DND-41 (cell line): ENCODE measurements around the gene DSTYK.

Experiments used
- EZH2 ChIP-seq: IDR thresholded peaks from 3 replicates; pipeline ENCODE4 v1.6.1; 2012; ENCODE audit warnings: borderline replicate concordance, low read depth, mild to moderate bottlenecking, moderate library complexity, low read length, inconsistent platforms; ENCODE audit not compliant: severe bottlenecking
- TF ChIP-seq, protein P1 (sequence below): IDR thresholded peaks from 2 replicates; pipeline ENCODE4 v1.5.1; 2012; ENCODE audit warnings: borderline replicate concordance, low read length, moderate library complexity, mild to moderate bottlenecking; ENCODE audit not compliant: poor library complexity, severe bottlenecking; ENCODE audit errors: extremely low read depth

DNA sequence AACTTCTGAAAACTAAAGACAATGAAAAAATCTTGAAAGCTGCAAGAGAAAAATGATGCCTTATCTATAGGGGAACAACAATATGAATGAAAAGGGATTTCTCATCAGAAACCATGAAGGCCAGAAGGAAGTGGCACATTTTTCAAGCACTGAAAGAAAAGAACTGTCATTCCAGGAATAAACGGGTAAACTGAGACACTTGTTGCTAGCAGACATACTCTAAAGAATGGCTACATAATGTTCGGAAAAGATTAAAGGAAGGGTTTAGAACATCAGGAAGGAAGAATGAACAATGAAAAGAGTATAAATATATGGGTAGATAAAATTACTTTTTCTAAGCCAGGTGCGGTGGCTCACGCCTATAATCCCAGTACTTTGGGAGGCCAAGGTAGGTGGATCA lies 104.2 kb downstream of the DSTYK start:
- TF ChIP-seq, protein P1, sequence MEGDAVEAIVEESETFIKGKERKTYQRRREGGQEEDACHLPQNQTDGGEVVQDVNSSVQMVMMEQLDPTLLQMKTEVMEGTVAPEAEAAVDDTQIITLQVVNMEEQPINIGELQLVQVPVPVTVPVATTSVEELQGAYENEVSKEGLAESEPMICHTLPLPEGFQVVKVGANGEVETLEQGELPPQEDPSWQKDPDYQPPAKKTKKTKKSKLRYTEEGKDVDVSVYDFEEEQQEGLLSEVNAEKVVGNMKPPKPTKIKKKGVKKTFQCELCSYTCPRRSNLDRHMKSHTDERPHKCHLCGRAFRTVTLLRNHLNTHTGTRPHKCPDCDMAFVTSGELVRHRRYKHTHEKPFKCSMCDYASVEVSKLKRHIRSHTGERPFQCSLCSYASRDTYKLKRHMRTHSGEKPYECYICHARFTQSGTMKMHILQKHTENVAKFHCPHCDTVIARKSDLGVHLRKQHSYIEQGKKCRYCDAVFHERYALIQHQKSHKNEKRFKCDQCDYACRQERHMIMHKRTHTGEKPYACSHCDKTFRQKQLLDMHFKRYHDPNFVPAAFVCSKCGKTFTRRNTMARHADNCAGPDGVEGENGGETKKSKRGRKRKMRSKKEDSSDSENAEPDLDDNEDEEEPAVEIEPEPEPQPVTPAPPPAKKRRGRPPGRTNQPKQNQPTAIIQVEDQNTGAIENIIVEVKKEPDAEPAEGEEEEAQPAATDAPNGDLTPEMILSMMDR = no peak
- TF ChIP-seq EZH2 = no peak
